CD4-positive, alpha-beta memory T cell (primary cell): ENCODE results near the gene FLACC1. TPM values are rescaled to one million over a fixed set of nuclear protein-coding genes. Genes with fewer than 3 reads are reported as not detected.
A peak's percentile ranks its signal among the peaks of the same experiment; 100 is the strongest.

Experiments
- CTCF ChIA-PET: fragments of 350-600 bp; sonication (Branson Sonifier 250); formaldehyde crosslinking; loops from one replicate; lab custom pipeline; 2021; ENCODE audit warnings: inconsistent platforms; ENCODE audit not compliant: partially characterized antibody; lab: Charles Lee
- POLR2A ChIA-PET: fragments of 350-600 bp; sonication (Branson Sonifier 250); formaldehyde crosslinking; loops from one replicate; lab custom pipeline; 2021; ENCODE audit not compliant: partially characterized antibody; lab: Charles Lee
- DNase-seq, 5 donors: peaks; one replicate each; pipeline versions ENCODE4 v3.0.0 to v3.0.0-alpha.2; 2020 to 2022; ENCODE audit warnings: mixed read lengths in 1 of 5
- H3K27ac ChIP-seq: one replicate; pipeline ENCODE4 v1.7.0; 2013; ENCODE audit warnings: low read depth, low read length
- H3K27me3 ChIP-seq: 2 replicates; pipeline ENCODE4 v1.7.0; 2013; ENCODE audit warnings: mild to moderate bottlenecking, low read length, moderate library complexity; ENCODE audit not compliant: insufficient read depth
- H3K36me3 ChIP-seq: 2 replicates; pipeline ENCODE4 v1.7.0; 2013; ENCODE audit warnings: mild to moderate bottlenecking, low read length, moderate library complexity; ENCODE audit not compliant: insufficient read depth
- H3K4me1 ChIP-seq: 2 replicates; pipeline ENCODE4 v1.7.0; 2013; ENCODE audit warnings: mild to moderate bottlenecking, low read length, moderate library complexity; ENCODE audit not compliant: insufficient read depth
- H3K4me3 ChIP-seq, 2 donors: one replicate each; pipeline ENCODE4 v1.7.0; 2013; ENCODE audit warnings: low read length in 2 of 2, mild to moderate bottlenecking in 1 of 2
- H3K9me3 ChIP-seq, 2 donors: one replicate each; pipeline ENCODE4 v1.7.0; 2013; ENCODE audit warnings: low read length in 2 of 2, control low read depth in 1 of 2; ENCODE audit not compliant: control insufficient read depth in 1 of 2
- H3K27ac Mint-ChIP-seq, 7 donors: one replicate each; pipeline ENCODE4 v1.8.0; 2020 to 2021; ENCODE audit warnings: mixed read lengths in 7 of 7, mild to moderate bottlenecking in 6 of 7, inconsistent platforms in 3 of 7, moderate library complexity in 3 of 7
- H3K27me3 Mint-ChIP-seq, 2 donors: one replicate each; pipeline ENCODE4 v1.8.0; 2020 to 2021; ENCODE audit warnings: mixed read lengths in 2 of 2
- H3K36me3 Mint-ChIP-seq, 2 donors: one replicate each; pipeline ENCODE4 v1.8.0; 2020 to 2021; ENCODE audit warnings: mixed read lengths in 2 of 2, inconsistent platforms in 1 of 2, mild to moderate bottlenecking in 1 of 2
- H3K4me1 Mint-ChIP-seq, 4 donors: one replicate each; pipeline ENCODE4 v1.8.0; 2020 to 2021; ENCODE audit warnings: mixed read lengths in 4 of 4, mild to moderate bottlenecking in 1 of 4
- H3K4me3 Mint-ChIP-seq, 8 donors: one replicate each; pipeline ENCODE4 v1.8.0; 2020 to 2021; ENCODE audit warnings: mixed read lengths in 8 of 8, mild to moderate bottlenecking in 7 of 8, moderate library complexity in 6 of 8, inconsistent platforms in 3 of 8
- H3K9me3 Mint-ChIP-seq, 8 donors: one replicate each; pipeline ENCODE4 v1.8.0; 2020 to 2021; ENCODE audit warnings: mixed read lengths in 8 of 8, mild to moderate bottlenecking in 5 of 8, inconsistent platforms in 3 of 8, moderate library complexity in 1 of 8
- intact Hi-C: fragments of 100-400 bp; cut with micrococcal nuclease; formaldehyde crosslinking; loops from one replicate; pipeline ENCODE4 v1.15.1; 2023
- polyA plus RNA-seq, 2 donors: library from polyadenylated mRNA; unstranded; fragments of 300-500 nt; fragmentation: Illumina TruSeq; gene quantifications; one replicate each; pipeline ENCODE4 v1.2.3, GENCODE V29; 2021
- total RNA-seq, 2 experiments: library from RNA; stranded (reverse); gene quantifications; one replicate each; pipeline ENCODE4 v1.2.3, GENCODE V29; 2021

The FLACC1 gene
- total and polyA plus RNA-seq, 4 experiments from 2014 or later, result 0.39 to 10.3 (median 5.4) TPM

DNA sequence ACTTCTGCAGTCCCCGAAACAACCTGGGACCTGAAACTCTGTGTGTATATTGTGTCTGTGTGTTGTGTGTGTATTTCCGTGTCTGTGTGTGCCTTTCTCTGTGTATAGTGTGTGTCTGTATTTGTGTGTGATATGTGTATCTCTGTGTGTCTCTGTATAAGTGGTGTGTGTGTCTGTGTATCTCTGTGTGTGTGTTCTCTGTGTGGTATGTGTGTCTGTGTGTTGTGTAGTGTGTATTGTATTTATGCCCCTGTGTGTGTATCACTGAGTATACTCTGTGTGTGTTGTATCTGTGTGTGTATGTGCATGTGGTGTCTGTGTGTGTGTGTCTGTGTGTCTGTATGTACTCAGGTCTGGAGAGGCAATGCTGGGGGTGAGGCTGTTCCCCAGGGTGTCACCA, 85.2 kb downstream of the FLACC1 start:
- Histone ChIP-seq H3K36me3 (peaks cover 91% of the 10 kb centered on the region), H3K4me1 (peaks cover 68% of the 10 kb centered on the region), H3K9me3 (no peaks in the 10 kb centered on the region), H3K4me3 (no peak overlapping the region), H3K27ac (peak overlapping the region; percentile 39), H3K27me3 (no peaks in the 10 kb centered on the region)
- peak overlapping the region in 7 of 8 donors; percentile 35 to 63 (median 58) for H3K4me3 Mint-ChIP-seq
- peaks cover 79 to 91% of the 10 kb centered on the region in 2 donors for H3K36me3 Mint-ChIP-seq
- H3K4me1 Mint-ChIP-seq, result peaks cover 54 to 82% (median 64%) of the 10 kb centered on the region in 4 donors
- intact Hi-C loops, result loop anchor here (1.0 to 2.0 kb wide), 2 partner anchors 12 to 35 kb away; partner anchors contain the start of gene CASP8
- no peak for DNase-seq
- ChIA-PET POLR2A (interaction anchor here (3.1 kb wide), 2 partner anchors 11 to 14 kb away, joined by 15 to 24 read pairs; partner anchors contain the start of gene CASP8), CTCF (interaction anchor here (1.6 kb wide), 1 partner anchor 19 kb away, joined by 3 read pairs; no protein-coding TSS in a partner anchor)
- peak overlapping the region; percentile 63 to 88 (median 82) for H3K27ac Mint-ChIP-seq
- H3K9me3 Mint-ChIP-seq, result no peaks in the 10 kb centered on the region
- no peaks in the 10 kb centered on the region for H3K27me3 Mint-ChIP-seq

- Mint-ChIP-seq H3K4me1 (peaks cover 63 to 88% (median 75%) of the 10 kb centered on the region in 4 donors), H3K4me3 (peak overlapping the region in 6 of 8 donors; percentile 26 to 70 (median 44)), H3K9me3 (no peaks in the 10 kb centered on the region), H3K27ac (peak overlapping the region; percentile 58 to 88 (median 80)), H3K27me3 (no peaks in the 10 kb centered on the region), H3K36me3 (peaks cover 79 to 91% of the 10 kb centered on the region in 2 donors)
- DNase-seq, result no peak
- CTCF ChIA-PET, result interaction anchor here (1.2 to 3.2 kb wide), 8 partner anchors 10 to 510 kb away, joined by 3 to 16 read pairs (median 4); partner anchors contain the start of genes ALS2 and CASP8
- Histone ChIP-seq H3K4me3 (no peak overlapping the region), H3K27ac (no peak overlapping the region), H3K27me3 (no peaks in the 10 kb centered on the region), H3K9me3 (no peaks in the 10 kb centered on the region), H3K4me1 (peaks cover 83% of the 10 kb centered on the region), H3K36me3 (peaks cover 84% of the 10 kb centered on the region)
- POLR2A ChIA-PET, result interaction anchor here (1.1 to 3.1 kb wide), 6 partner anchors 10 to 37 kb away, joined by 3 to 24 read pairs (median 12); partner anchors contain the start of gene CASP8
- intact Hi-C loops, result no loop called here
Observed at GRCh38 chr2:201270293-201271001, 86.7 kb downstream of the FLACC1 start.

- Mint-ChIP-seq H3K4me1 (peaks cover 64 to 90% (median 78%) of the 10 kb centered on the region in 4 donors), H3K27me3 (no peaks in the 10 kb centered on the region), H3K27ac (peak overlapping the region in 3 of 7 donors; percentile 42 to 68 (median 63)), H3K9me3 (no peaks in the 10 kb centered on the region), H3K36me3 (peaks cover 74 to 88% of the 10 kb centered on the region in 2 donors), H3K4me3 (peak overlapping the region in 2 of 8 donors; percentile 54 to 58)
- Histone ChIP-seq H3K4me1 (peaks cover 90% of the 10 kb centered on the region), H3K4me3 (no peak overlapping the region), H3K27ac (no peak overlapping the region), H3K9me3 (no peaks in the 10 kb centered on the region), H3K27me3 (no peaks in the 10 kb centered on the region), H3K36me3 (peaks cover 77% of the 10 kb centered on the region)
- intact Hi-C loops, result no loop called here
- POLR2A ChIA-PET, result interaction anchor here (2.1 to 3.1 kb wide), 5 partner anchors 9 to 37 kb away, joined by 10 to 24 read pairs (median 14); partner anchors contain the start of gene CASP8
- CTCF ChIA-PET, result interaction anchor here (1.2 to 3.2 kb wide), 7 partner anchors 10 to 511 kb away, joined by 3 to 16 read pairs (median 4); partner anchors contain the start of genes ALS2 and CASP8
- DNase-seq, result no peak
Observed at GRCh38 chr2:201269764-201270163, 87.4 kb downstream of the FLACC1 start.

DNA sequence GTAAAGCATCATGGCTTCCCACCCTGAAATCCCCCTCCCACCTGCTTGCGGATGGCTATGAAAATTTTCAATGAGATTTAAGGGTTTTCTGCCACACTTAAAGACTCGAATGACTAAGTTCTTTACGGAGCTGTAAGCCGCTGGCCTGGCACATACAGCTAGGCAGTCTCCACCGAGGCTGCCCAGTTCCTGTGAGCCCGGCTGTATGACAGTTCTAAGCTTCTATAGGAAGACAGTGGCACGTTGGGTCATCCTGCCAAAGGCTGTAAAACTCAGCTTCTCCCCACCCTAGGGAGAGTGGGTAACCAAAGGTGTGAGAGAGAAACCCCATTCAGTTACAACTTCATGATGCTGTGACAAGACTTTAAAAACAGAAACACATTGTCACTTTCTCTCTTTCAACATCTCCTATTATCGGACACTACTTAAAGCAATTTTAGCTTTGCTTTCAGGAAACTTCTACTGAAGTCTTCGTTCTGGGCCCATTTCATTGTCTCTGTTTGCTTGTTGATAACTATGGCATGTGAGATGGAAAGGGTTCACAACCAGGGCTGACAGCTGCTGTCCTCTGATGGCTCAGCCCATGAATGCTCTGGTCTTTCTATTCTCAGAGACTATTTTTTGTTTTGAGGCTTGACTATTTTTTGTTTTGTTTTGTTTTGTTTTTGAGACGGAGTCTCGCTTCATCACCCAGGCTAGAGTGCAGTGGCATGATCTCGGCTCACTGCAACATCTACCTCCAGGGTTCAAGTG, 89.7 kb downstream of the FLACC1 start:
- no peak for DNase-seq
- H3K36me3 ChIP-seq, result peaks cover 56% of the 10 kb centered on the region
- intact Hi-C loops, result no loop called here
- H3K9me3 ChIP-seq, result no peaks in the 10 kb centered on the region
- peak overlapping the region; percentile 30 to 79 (median 58) for H3K4me3 Mint-ChIP-seq
- no peaks in the 10 kb centered on the region for H3K27me3 Mint-ChIP-seq
- CTCF ChIA-PET, result interaction anchor here (1.0 to 9.0 kb wide), 7 partner anchors 8 to 96 kb away, joined by 3 to 108 read pairs (median 6); no protein-coding TSS in a partner anchor
- H3K27me3 ChIP-seq, result no peaks in the 10 kb centered on the region
- peaks cover 57 to 73% of the 10 kb centered on the region in 2 donors for H3K36me3 Mint-ChIP-seq
- H3K27ac ChIP-seq, result peak overlapping the region; percentile 57
- peaks cover 72 to 96% (median 86%) of the 10 kb centered on the region in 4 donors for H3K4me1 Mint-ChIP-seq
- H3K4me1 ChIP-seq, result peaks cover 100% of the 10 kb centered on the region
- peak overlapping the region in 1 of 2 donors; percentile 30 for H3K4me3 ChIP-seq
- no peaks in the 10 kb centered on the region for H3K9me3 Mint-ChIP-seq
- H3K27ac Mint-ChIP-seq, result peak overlapping the region; percentile 66 to 88 (median 82)
- POLR2A ChIA-PET, result interaction anchor here (0.9 to 2.1 kb wide), 11 partner anchors 8 to 96 kb away, joined by 3 to 8 read pairs (median 3); no protein-coding TSS in a partner anchor

- H3K9me3 Mint-ChIP-seq, result no peaks in the 10 kb centered on the region
- peaks cover 51 to 69% of the 10 kb centered on the region in 2 donors for H3K36me3 Mint-ChIP-seq
- Histone ChIP-seq H3K27ac (peak overlapping the region; percentile 34), H3K9me3 (no peaks in the 10 kb centered on the region), H3K36me3 (peaks cover 48% of the 10 kb centered on the region), H3K4me3 (no peak overlapping the region), H3K4me1 (peaks cover 93% of the 10 kb centered on the region), H3K27me3 (no peaks in the 10 kb centered on the region)
- H3K27me3 Mint-ChIP-seq, result no peaks in the 10 kb centered on the region
- POLR2A ChIA-PET, result interaction anchor here (0.9 to 2.1 kb wide), 8 partner anchors 9 to 97 kb away, joined by 3 to 8 read pairs (median 3); no protein-coding TSS in a partner anchor
- peak overlapping the region; percentile 60 to 90 (median 77) for H3K27ac Mint-ChIP-seq
- CTCF ChIA-PET, result interaction anchor here (1.3 to 9.0 kb wide), 6 partner anchors 11 to 98 kb away, joined by 4 to 108 read pairs (median 12); no protein-coding TSS in a partner anchor
- no peak for DNase-seq
- peaks cover 68 to 92% (median 80%) of the 10 kb centered on the region in 4 donors for H3K4me1 Mint-ChIP-seq
- peak overlapping the region; percentile 45 to 89 (median 65) for H3K4me3 Mint-ChIP-seq
- intact Hi-C loops, result no loop called here
Observed at GRCh38 chr2:201266629-201267028, 90.5 kb downstream of the FLACC1 start.

- Mint-ChIP-seq H3K4me1 (peaks cover 54 to 85% (median 67%) of the 10 kb centered on the region in 4 donors), H3K27ac (peak overlapping the region; percentile 75 to 95 (median 91)), H3K27me3 (no peaks in the 10 kb centered on the region), H3K36me3 (peaks cover 41 to 59% of the 10 kb centered on the region in 2 donors), H3K9me3 (no peaks in the 10 kb centered on the region), H3K4me3 (peak overlapping the region; percentile 75 to 91 (median 87))
- Histone ChIP-seq H3K4me3 (peak overlapping the region; percentile 24 to 49), H3K36me3 (peaks cover 27% of the 10 kb centered on the region), H3K27ac (peak overlapping the region; percentile 55), H3K27me3 (no peaks in the 10 kb centered on the region), H3K4me1 (peaks cover 81% of the 10 kb centered on the region), H3K9me3 (no peaks in the 10 kb centered on the region)
- ChIA-PET CTCF (interaction anchor here (1.0 to 9.0 kb wide), 11 partner anchors 9 to 301 kb away, joined by 3 to 108 read pairs (median 5); partner anchors contain the start of gene ORC2), POLR2A (interaction anchor here (0.5 to 14.9 kb wide), 10 partner anchors 9 to 378 kb away, joined by 3 to 249 read pairs (median 9); partner anchors contain the start of gene TMEM237)
- no peak for DNase-seq
- intact Hi-C loops, result no loop called here
Observed at GRCh38 chr2:201264472-201265173, 92.5 kb downstream of the FLACC1 start.
